Camera-type eye (tissue), 1 donor: ENCODE measurements around the gene LRWD1. TPM values are rescaled to one million over a fixed set of nuclear protein-coding genes. Genes with fewer than 3 reads are reported as not detected.

ENCODE experiments used
- total RNA-seq: library from RNA; depleted of rRNA; stranded (reverse); fragments of >200 nt; gene quantifications from one replicate; pipeline ENCODE4 v1.2.3, GENCODE V29; 2014

The LRWD1 gene
- 26.1 TPM for total RNA-seq

DNA sequence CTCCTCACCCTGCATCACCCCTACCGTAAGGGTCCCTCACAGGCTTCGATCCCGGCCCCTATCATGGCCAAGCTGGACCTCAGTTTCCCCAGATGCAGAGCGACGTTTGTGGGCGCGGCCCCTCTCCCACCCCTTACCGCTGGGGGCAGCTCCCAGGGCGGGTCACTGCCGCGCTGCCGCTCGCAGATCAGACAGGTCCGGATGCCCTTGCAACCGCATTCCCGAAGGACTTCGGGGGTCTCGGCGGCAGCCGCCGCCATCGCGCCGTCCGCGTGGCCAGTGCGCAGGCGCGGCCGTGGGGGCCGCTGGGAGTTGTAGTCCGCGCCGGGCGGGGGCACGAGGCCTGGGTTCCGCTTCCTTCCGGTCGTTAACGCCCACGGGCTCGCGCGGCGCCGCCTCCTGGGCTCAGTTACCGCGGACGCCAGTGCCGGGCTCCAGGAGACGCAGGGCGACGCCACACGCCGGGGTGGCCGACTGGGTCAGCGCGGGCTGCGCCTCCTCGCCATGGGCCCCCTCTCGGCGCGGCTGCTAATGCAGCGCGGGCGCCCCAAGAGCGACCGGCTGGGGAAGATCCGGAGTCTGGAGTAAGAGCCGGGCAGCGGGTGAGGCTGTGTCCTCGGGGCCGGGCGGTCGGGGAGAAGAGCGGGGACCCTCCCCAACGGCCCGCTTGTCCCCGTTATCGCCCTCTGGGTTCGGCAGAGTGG, at the start of gene LRWD1, which contains the start of gene ALKBH4:
TSS of gene LRWD1 (plus strand) at position 408 of the 704 bp plus-strand sequence. CDS start at position 505, 97 bp downstream.
TSS of gene ALKBH4 (minus strand) at position 287 of the 704 bp plus-strand sequence. CDS start at position 260, 27 bp downstream.

DNA sequence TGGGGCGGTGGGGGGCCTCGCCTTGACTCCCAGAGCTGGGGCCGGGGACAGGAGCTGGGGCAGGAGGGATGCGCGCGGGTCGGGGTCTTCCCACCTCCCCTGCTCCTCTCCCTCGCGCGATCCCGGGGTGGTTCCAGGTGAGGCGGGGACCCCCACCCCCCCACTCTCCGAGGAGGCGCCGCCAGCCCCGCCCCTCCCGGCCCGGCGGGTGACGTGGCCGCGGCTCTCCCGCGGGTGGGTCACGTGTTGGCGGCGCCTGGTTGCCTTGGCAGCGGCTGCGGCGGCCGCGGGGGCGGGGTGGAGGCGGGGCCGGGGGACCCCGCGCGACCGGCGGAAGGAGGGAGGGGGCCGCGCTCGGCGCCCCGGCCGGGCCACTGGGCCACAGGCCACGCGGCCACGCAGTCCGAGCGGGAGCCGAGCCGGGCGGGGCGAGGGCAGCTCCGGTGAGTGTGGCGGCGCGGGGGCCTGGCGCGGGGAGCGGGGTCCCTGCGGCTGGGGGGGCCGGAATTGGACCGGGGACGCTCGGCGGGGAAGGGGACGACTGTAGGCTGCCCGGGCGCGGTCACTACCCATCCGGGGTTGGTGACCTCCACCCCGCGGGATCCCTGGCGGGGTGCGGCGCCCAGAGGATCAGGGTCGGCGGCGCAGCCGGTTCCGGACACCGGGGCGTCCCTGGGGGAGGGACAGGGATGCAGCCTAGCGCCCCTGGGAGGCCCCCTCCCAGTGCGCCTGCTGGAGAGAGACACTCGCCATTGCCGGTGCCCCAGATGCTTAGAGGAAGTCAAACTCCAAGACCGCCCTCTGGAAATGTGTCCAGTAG, 31.4 kb upstream of the LRWD1 start, which contains the start of gene ORAI2:
TSS of gene ORAI2 (plus strand) at position 357 of the 820 bp plus-strand sequence. CDS start 5,382 bp downstream, outside the sequence.

DNA sequence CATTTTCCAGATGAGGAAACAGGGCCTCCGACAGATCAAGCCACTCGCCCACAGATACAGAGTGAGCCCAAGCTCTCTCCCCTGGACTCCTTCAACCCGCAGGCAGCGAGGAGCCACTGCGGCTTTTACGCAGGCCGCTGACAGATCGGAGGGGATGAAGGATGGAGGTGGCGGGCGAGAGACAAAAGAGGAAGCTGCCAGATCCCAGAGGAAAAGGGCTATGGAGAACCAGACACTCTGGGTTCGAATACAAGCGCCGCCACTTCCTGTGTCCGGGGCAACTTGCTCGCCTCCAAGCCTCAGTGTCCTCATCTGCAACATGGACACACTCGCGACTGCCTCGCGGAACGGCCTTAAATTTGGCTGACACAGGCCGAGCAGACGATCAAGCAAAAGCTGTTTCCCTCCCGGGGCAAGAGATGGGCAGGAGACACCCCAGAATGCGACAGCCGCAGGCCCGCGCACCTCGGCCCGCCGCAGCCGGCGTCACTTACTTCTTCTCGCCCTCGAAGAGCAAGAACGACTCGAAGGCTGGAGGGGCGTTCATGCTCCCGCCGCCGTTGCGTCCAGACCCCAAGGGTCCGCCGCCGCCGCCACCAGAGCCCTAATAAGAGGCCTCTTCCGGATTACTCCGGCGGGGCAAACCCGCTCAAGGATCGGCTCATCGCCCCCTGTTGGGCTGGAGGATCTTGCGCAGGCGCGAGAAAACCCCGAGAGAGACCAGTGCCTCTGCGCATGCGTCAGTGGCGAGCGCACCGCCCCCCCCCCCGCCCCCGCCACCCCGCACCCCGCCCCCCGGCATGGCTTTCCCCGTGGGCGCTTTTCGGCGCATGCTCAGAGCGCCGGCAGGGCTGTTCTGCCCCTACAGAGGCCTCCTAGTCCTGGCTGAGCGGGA, 13.8 kb downstream of the LRWD1 start, which contains the start of gene POLR2J:
TSS of gene POLR2J (minus strand) at position 609 of the 895 bp plus-strand sequence. CDS start at position 547, 62 bp downstream.

DNA sequence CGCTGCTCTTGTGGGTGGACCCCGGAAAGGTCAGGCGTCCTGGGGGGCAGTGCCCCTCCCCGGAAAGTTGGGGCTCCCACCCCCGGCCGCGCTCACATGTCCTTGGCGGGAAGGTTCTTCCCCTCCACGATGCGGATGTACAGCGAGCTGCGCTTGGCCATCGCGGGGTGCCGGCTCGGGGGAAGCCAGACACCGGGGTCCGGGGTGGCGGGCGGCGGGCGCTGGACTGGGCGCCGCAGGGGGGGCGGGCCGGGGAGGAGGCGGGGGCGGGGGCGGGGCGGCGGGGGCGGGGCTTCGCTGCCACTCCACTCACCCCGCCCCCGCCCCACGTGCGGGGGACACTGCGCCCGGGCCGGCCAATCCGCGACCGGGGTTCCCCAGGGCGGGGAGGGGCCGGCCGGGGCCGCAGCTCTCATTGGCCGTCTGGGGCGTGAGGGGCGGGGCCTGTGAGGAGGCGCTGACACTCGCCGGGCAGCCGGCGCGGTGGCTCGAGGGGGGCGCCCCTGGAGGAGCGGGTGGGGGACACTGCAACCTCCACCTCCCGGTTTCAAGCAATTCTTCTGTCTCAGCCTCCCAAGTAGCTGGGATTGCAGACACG, 52.9 kb downstream of the LRWD1 start, which contains the start of gene RASA4B:
TSS of gene RASA4B (minus strand) at position 228 of the 598 bp plus-strand sequence. CDS start at position 161, 67 bp downstream.

Other genes starting within 250 kb of the LRWD1 start
- gene SH2B2, start 178.1 kb upstream of the LRWD1 start, total RNA-seq, result 16.7 TPM
- gene SPDYE6, start 108.5 kb upstream of the LRWD1 start, total RNA-seq, result not detected
- 51.7 TPM for gene PRKRIP1, start 68.6 kb upstream of the LRWD1 start, total RNA-seq
- 41.8 TPM for gene ORAI2, start 31.4 kb upstream of the LRWD1 start, total RNA-seq
- 29.9 TPM for gene ALKBH4, start 121 bp upstream of the LRWD1 start, total RNA-seq
- 5.1 TPM for gene POLR2J, start 13.9 kb downstream of the LRWD1 start, total RNA-seq
- 42.7 TPM for gene RASA4B, start 52.8 kb downstream of the LRWD1 start, total RNA-seq
- 64.4 TPM for gene UPK3BL2, start 78.7 kb downstream of the LRWD1 start, total RNA-seq
- 0.27 TPM for gene SPDYE2, start 86.2 kb downstream of the LRWD1 start, total RNA-seq
- gene POLR2J3, start 107.6 kb downstream of the LRWD1 start, total RNA-seq, result 36.0 TPM
- 208 TPM for gene RASA4, start 151.8 kb downstream of the LRWD1 start, total RNA-seq
- 181 TPM for gene UPK3BL1, start 177.8 kb downstream of the LRWD1 start, total RNA-seq
- not detected for gene SPDYE2B, start 185.3 kb downstream of the LRWD1 start, total RNA-seq
- gene POLR2J2, start 206.7 kb downstream of the LRWD1 start, total RNA-seq, result 7.2 TPM